ENCODE data around the gene MBLAC2. TPM values are rescaled to one million over a fixed set of nuclear protein-coding genes. Genes with fewer than 3 reads are reported as not detected.

Gene MBLAC2
- polyA plus RNA-seq, 3 donors, result 0.96 to 1.5 (median 1.2) TPM

DNA sequence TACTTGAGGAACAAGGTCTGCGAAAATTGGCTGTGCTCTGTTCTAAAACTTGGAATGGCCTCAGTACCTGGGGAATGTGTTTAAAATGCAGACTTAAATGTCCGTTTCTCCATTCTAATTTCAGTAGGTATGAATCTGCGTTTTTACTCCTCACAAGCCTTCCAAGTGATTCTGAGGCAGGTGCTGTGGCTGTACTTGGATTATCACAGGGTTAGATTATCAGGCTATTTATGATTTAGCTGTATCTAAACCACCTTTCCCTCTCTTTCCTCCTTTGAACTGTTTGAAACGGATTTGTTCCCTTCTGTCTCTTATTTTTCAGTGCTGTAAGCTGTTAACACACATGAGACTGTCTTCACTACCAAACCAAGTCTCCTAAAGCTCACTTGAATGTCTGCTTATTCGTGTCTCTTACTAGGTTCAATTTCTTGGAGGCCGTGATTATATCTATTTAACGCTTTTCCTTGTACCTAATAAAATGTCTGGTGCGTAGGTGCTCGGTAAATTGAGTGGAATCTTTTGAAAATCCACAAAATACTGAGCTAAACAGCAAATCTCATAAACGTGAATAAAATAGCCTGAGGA lies 64.3 kb downstream of the MBLAC2 start:
- peaks cover 5 to 14% of the 10 kb centered on the region in 2 donors for H3K36me3 ChIP-seq (replicated peaks in 1 of 2; ENCODE audit: control insufficient read depth in 1 of 2, insufficient read depth in 2 of 2, low read length in 2 of 2)
- H3K9me3 Mint-ChIP-seq, result peaks cover 0 to 5% (median 0%) of the 10 kb centered on the region in 7 donors
- 0% methylated on average over 1 of the region's 10 CpGs for WGBS (ENCODE audit: insufficient coverage)
- peak overlapping the region; percentile 82 for H3K4me2 ChIP-seq (replicated peaks; ENCODE audit: extremely low read depth, low read length, poor library complexity, severe bottlenecking)
- no peak for DNase-seq
- H4K20me1 ChIP-seq (ENCODE audit: insufficient read depth, low read length), result no peaks in the 10 kb centered on the region
- peak overlapping the region; percentile 99 for H2AFZ ChIP-seq (ENCODE audit: insufficient read depth, low read depth, low read length, poor library complexity, severe bottlenecking)
- no peaks in the 10 kb centered on the region for H3K27me3 ChIP-seq (ENCODE audit: control insufficient read depth in 2 of 2, insufficient read depth in 2 of 2, low read length in 2 of 2)
- peaks cover 8 to 14% of the 10 kb centered on the region in 2 donors for H3K36me3 Mint-ChIP-seq
- peak overlapping the region; percentile 91 for H3K9ac ChIP-seq (ENCODE audit: insufficient read depth, low read length, poor library complexity, severe bottlenecking)
- peaks cover 3% of the 10 kb centered on the region for H3K4me1 Mint-ChIP-seq
- peak overlapping the region; percentile 84 to 100 (median 94) for H3K4me3 ChIP-seq (replicated peaks in 1 of 3; ENCODE audit: low read depth in 2 of 3, low read length in 3 of 3)
- no peak overlapping the region for H3K4me3 Mint-ChIP-seq
- H3K4me1 ChIP-seq (ENCODE audit: control insufficient read depth in 1 of 2, insufficient read depth in 2 of 2, low read length in 2 of 2), result peaks cover 13 to 19% of the 10 kb centered on the region in 2 donors
- H3K27me3 Mint-ChIP-seq (ENCODE audit: low read depth in 3 of 3), result peaks cover 0 to 6% (median 0%) of the 10 kb centered on the region in 3 donors
- no peak overlapping the region for H3K27ac Mint-ChIP-seq
- peak overlapping the region; percentile 83 to 96 for H3K27ac ChIP-seq (ENCODE audit: low read depth in 1 of 2, low read length in 2 of 2)
- no peaks in the 10 kb centered on the region for H3K9me3 ChIP-seq (replicated peaks in 1 of 2; ENCODE audit: control insufficient read depth in 1 of 2, insufficient read depth in 1 of 2, low read length in 2 of 2)
- intact Hi-C loops (cut with micrococcal nuclease), result loop anchor here (5.0 to 10.0 kb wide), 3 partner anchors 62 to 117 kb away; partner anchors contain the start of genes LYSMD3 (in 2 of the 2), MBLAC2 (in 1 of the 2) and POLR3G (in 1 of the 2)
- TF ChIP-seq, protein P1, sequence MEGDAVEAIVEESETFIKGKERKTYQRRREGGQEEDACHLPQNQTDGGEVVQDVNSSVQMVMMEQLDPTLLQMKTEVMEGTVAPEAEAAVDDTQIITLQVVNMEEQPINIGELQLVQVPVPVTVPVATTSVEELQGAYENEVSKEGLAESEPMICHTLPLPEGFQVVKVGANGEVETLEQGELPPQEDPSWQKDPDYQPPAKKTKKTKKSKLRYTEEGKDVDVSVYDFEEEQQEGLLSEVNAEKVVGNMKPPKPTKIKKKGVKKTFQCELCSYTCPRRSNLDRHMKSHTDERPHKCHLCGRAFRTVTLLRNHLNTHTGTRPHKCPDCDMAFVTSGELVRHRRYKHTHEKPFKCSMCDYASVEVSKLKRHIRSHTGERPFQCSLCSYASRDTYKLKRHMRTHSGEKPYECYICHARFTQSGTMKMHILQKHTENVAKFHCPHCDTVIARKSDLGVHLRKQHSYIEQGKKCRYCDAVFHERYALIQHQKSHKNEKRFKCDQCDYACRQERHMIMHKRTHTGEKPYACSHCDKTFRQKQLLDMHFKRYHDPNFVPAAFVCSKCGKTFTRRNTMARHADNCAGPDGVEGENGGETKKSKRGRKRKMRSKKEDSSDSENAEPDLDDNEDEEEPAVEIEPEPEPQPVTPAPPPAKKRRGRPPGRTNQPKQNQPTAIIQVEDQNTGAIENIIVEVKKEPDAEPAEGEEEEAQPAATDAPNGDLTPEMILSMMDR (IDR thresholded peaks at IDR 0.05), result no peak
- H3K79me2 ChIP-seq (ENCODE audit: insufficient read depth, low read length), result peaks cover 10% of the 10 kb centered on the region

DNA sequence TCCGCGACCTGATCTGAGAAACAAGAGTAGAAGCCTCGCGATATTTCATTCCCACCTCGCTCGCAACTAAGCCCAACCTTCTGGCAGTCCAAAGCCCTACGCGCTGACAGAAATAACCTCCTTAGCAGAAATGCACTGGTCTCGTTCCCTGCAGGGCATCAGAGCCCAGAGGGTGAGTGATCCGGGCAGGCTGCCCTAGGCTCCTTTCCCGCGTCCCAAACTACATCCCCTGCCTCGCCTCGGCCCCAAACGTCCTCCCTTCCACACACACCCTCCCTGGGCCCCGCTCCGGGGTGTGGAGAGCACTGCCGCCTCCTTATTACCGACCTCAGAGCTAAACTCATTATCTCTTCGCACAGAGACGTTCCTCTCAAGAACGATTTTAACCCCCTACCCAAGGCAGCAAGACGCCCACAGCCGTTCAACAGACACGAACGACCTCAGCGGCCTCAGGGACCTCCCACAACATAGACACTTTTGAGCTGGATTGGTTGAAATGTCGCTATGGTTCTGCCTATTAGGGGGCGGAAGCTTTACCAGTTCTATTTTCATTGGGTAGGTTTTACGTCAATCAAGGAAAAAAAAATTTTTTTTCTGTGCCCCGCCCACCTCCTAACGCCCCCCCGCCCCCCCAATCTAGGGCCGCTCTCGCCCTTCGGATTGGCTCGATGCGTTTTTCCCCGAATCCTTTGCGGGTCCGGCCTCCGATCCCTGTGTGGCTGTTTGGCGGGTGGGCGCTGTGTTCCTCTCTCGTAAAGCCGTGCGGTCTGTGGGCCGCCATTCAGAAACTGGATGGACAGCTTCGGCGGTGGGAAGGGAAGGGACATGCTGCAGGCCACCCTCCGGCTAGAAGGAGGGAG lies 65.0 kb downstream of the MBLAC2 start, which contains the start of gene CETN3:
Gene CETN3 (minus strand): TSS at position 439 of the 860 bp plus-strand sequence. CDS start 95 bp downstream, at position 344.
- Histone ChIP-seq H3K4me3 (replicated peaks in 1 of 3; ENCODE audit: low read depth in 2 of 3, low read length in 3 of 3) (peak within 1 kb of the TSS; percentile 84 to 100 (median 94)), H3K9me3 (replicated peaks in 1 of 2; ENCODE audit: control insufficient read depth in 1 of 2, insufficient read depth in 1 of 2, low read length in 2 of 2) (no peaks in the 10 kb centered on the region), H3K9ac (ENCODE audit: insufficient read depth, low read length, poor library complexity, severe bottlenecking) (peak within 1 kb of the TSS; percentile 91), H3K4me2 (replicated peaks; ENCODE audit: extremely low read depth, low read length, poor library complexity, severe bottlenecking) (peak within 1 kb of the TSS; percentile 82), H3K79me2 (ENCODE audit: insufficient read depth, low read length) (peaks cover 10% of the 10 kb centered on the region), H4K20me1 (ENCODE audit: insufficient read depth, low read length) (no peaks in the 10 kb centered on the region), H3K4me1 (ENCODE audit: control insufficient read depth in 1 of 2, insufficient read depth in 2 of 2, low read length in 2 of 2) (peaks cover 13 to 19% of the 10 kb centered on the region in 2 donors), H3K27ac (ENCODE audit: low read depth in 1 of 2, low read length in 2 of 2) (peak within 1 kb of the TSS; percentile 83 to 96), H3K27me3 (ENCODE audit: control insufficient read depth in 2 of 2, insufficient read depth in 2 of 2, low read length in 2 of 2) (no peaks in the 10 kb centered on the region), H3K36me3 (replicated peaks in 1 of 2; ENCODE audit: control insufficient read depth in 1 of 2, insufficient read depth in 2 of 2, low read length in 2 of 2) (peaks cover 9 to 21% of the 10 kb centered on the region in 2 donors), H2AFZ (ENCODE audit: insufficient read depth, low read depth, low read length, poor library complexity, severe bottlenecking) (peak within 1 kb of the TSS; percentile 99)
- Mint-ChIP-seq H3K4me1 (peaks cover 3% of the 10 kb centered on the region), H3K27ac (no peak within 1 kb of the TSS), H3K36me3 (peaks cover 13 to 19% of the 10 kb centered on the region in 2 donors), H3K27me3 (ENCODE audit: low read depth in 3 of 3) (peaks cover 0 to 6% (median 0%) of the 10 kb centered on the region in 3 donors), H3K4me3 (no peak within 1 kb of the TSS), H3K9me3 (peaks cover 0 to under 1% (median 0%) of the 10 kb centered on the region in 7 donors)
- under 1% methylated on average over 27 of the region's 51 CpGs for WGBS (ENCODE audit: insufficient coverage)
- TF ChIP-seq, protein P1 (IDR thresholded peaks at IDR 0.05), result no peak
- intact Hi-C loops (cut with micrococcal nuclease), result loop anchor here (5.0 to 10.0 kb wide), 3 partner anchors 63 to 118 kb away; partner anchors contain the start of genes LYSMD3 (in 2 of the 2), MBLAC2 (in 1 of the 2) and POLR3G (in 1 of the 2)
- peak; percentile 92 to 96 (median 93) for DNase-seq

Measured in CD14-positive monocyte (primary cell).